ENCODE measurements around the gene PLCH2. TPM values are rescaled to one million over a fixed set of nuclear protein-coding genes. Genes with fewer than 3 reads are reported as not detected.

Gene PLCH2
- total and polyA plus RNA-seq, 2 donors (not counting 3 experiments of a cell fraction or from before 2014, with no cell fraction given), result 0.19 to 0.31 TPM

GRCh38 chr1:2509589-2509988, 33.5 kb downstream of the PLCH2 start:
- intact Hi-C loops (cut with micrococcal nuclease) (loop anchor here (5.0 kb wide), 1 partner anchor 97 kb away; the partner anchor contains the start of gene PEX10), dilution Hi-C loops (cut with MboI; ENCODE audit: extremely low pct_ligation_motif_present, low sequenced_read_pairs) (no loop called here)
- no peaks in the 10 kb centered on the region for H3K27me3 ChIP-seq (ENCODE audit: control insufficient read depth in 2 of 2, insufficient read depth in 2 of 2, low read length in 2 of 2)
- peaks cover 0 to 49% of the 10 kb centered on the region in 2 experiments for H3K36me3 ChIP-seq (ENCODE audit: control insufficient read depth in 2 of 2, extremely low read depth in 1 of 2, insufficient read depth in 2 of 2, low read length in 2 of 2)
- no peak overlapping the region for H3K4me3 ChIP-seq (replicated peaks in 1 of 3; ENCODE audit: insufficient read depth in 1 of 3, low read depth in 1 of 3, low read length in 3 of 3)
- ChIA-PET CTCF (interaction anchor here (1.0 to 1.4 kb wide), 2 partner anchors 9 to 66 kb away, joined by 3 to 4 read pairs; no protein-coding TSS in a partner anchor), POLR2A (no interaction called here)
- BruUV-seq (replicated peaks), result no TSS peak
- no peaks in the 10 kb centered on the region for H4K20me1 ChIP-seq (replicated peaks; ENCODE audit: control insufficient read depth, extremely low read depth, insufficient read depth, low read length)
- no peak for FAIRE-seq
- H3K4me2 ChIP-seq (ENCODE audit: insufficient read depth, low read length), result no peak overlapping the region
- H3K27ac ChIP-seq (ENCODE audit: insufficient read depth, low read depth, low read length), result no peak overlapping the region
- TF ChIP-seq FOS (IDR thresholded peaks at IDR 0.05; ENCODE audit: borderline replicate concordance, insufficient read depth, low read length) (no peak), MAX (IDR thresholded peaks at IDR 0.05; ENCODE audit: insufficient read depth, insufficient read length) (no peak), POLR2A (IDR thresholded peaks at IDR 0.05; ENCODE audit: low read depth, low read length) (no peak), GATA2 (IDR thresholded peaks at IDR 0.05; ENCODE audit: insufficient read depth, insufficient read length, low read depth, low read length) (no peak), JUN (IDR thresholded peaks at IDR 0.05; ENCODE audit: borderline replicate concordance, insufficient read depth, insufficient read length, low read depth) (no peak)
- no peak overlapping the region for H3K9ac ChIP-seq (replicated peaks; ENCODE audit: extremely low read depth, insufficient read depth, low read length)
- no peak for DNase-seq (ENCODE audit: low read depth, low spot score)
- H3K9me3 ChIP-seq (replicated peaks; ENCODE audit: control insufficient read depth, insufficient read depth, low read length), result no peaks in the 10 kb centered on the region
- no peaks in the 10 kb centered on the region for H3K79me2 ChIP-seq (ENCODE audit: control insufficient read depth, insufficient read depth, low read length)
- H3K9me1 ChIP-seq (replicated peaks; ENCODE audit: control insufficient read depth, extremely low read depth, insufficient read depth, low read length), result no peaks in the 10 kb centered on the region
- no peaks in the 10 kb centered on the region for H3K4me1 ChIP-seq (ENCODE audit: control insufficient read depth, extremely low read depth, insufficient read depth, low read length)
- no peak overlapping the region for H2AFZ ChIP-seq (ENCODE audit: low read depth, low read length)

GRCh38 chr1:2510366-2511155, 34.5 kb downstream of the PLCH2 start:
- no peak overlapping the region for H2AFZ ChIP-seq (ENCODE audit: low read depth, low read length)
- no peaks in the 10 kb centered on the region for H3K9me3 ChIP-seq (replicated peaks; ENCODE audit: control insufficient read depth, insufficient read depth, low read length)
- H3K36me3 ChIP-seq (ENCODE audit: control insufficient read depth in 2 of 2, extremely low read depth in 1 of 2, insufficient read depth in 2 of 2, low read length in 2 of 2), result peaks cover 0 to 49% of the 10 kb centered on the region in 2 experiments
- intact Hi-C loops (cut with micrococcal nuclease), result no loop called here
- no peak for FAIRE-seq
- no peak for DNase-seq (ENCODE audit: low read depth, low spot score)
- dilution Hi-C loops (cut with MboI; ENCODE audit: extremely low pct_ligation_motif_present, low sequenced_read_pairs), result no loop called here
- no peaks in the 10 kb centered on the region for H3K27me3 ChIP-seq (ENCODE audit: control insufficient read depth in 2 of 2, insufficient read depth in 2 of 2, low read length in 2 of 2)
- H3K79me2 ChIP-seq (ENCODE audit: control insufficient read depth, insufficient read depth, low read length), result no peaks in the 10 kb centered on the region
- ChIA-PET POLR2A (no interaction called here), CTCF (no interaction called here)
- no peaks in the 10 kb centered on the region for H3K4me1 ChIP-seq (ENCODE audit: control insufficient read depth, extremely low read depth, insufficient read depth, low read length)
- no peak overlapping the region for H3K27ac ChIP-seq (ENCODE audit: insufficient read depth, low read depth, low read length)
- no peaks in the 10 kb centered on the region for H4K20me1 ChIP-seq (replicated peaks; ENCODE audit: control insufficient read depth, extremely low read depth, insufficient read depth, low read length)
- TF ChIP-seq POLR2A (IDR thresholded peaks at IDR 0.05; ENCODE audit: low read depth, low read length) (no peak), JUN (IDR thresholded peaks at IDR 0.05; ENCODE audit: borderline replicate concordance, insufficient read depth, insufficient read length, low read depth) (no peak), POLR2AphosphoS5 (IDR thresholded peaks at IDR 0.05; ENCODE audit: insufficient read depth, low read depth, low read length) (no peak), MYC (IDR thresholded peaks at IDR 0.05; ENCODE audit: low read depth, low read length) (no peak), GATA2 (IDR thresholded peaks at IDR 0.05; ENCODE audit: insufficient read depth, insufficient read length, low read depth, low read length) (no peak), CTCF (IDR thresholded peaks at IDR 0.05; ENCODE audit: extremely low read depth in 1 of 2, insufficient read depth in 1 of 2, low read depth in 1 of 2, low read length in 2 of 2) (no peak), EZH2 (IDR thresholded peaks at IDR 0.05; ENCODE audit: borderline replicate concordance, low read depth, low read length, severe bottlenecking) (no peak), MAX (IDR thresholded peaks at IDR 0.05; ENCODE audit: insufficient read depth, insufficient read length) (no peak), FOS (IDR thresholded peaks at IDR 0.05; ENCODE audit: borderline replicate concordance, insufficient read depth, low read length) (no peak)
- H3K9ac ChIP-seq (replicated peaks; ENCODE audit: extremely low read depth, insufficient read depth, low read length), result no peak overlapping the region
- no peaks in the 10 kb centered on the region for H3K9me1 ChIP-seq (replicated peaks; ENCODE audit: control insufficient read depth, extremely low read depth, insufficient read depth, low read length)
- BruUV-seq (replicated peaks), result no TSS peak
- H3K4me2 ChIP-seq (ENCODE audit: insufficient read depth, low read length), result no peak overlapping the region
- H3K4me3 ChIP-seq (replicated peaks in 1 of 3; ENCODE audit: insufficient read depth in 1 of 3, low read depth in 1 of 3, low read length in 3 of 3), result no peak overlapping the region

Measured in endothelial cell of umbilical vein (primary cell).